ENCODE results near the gene SDF4.
"Not testable (repeated sequence)": the region's sequence is repeated elsewhere in the genome, so short reads cannot be mapped to it uniquely, and the experiment has no call there.

Gene SDF4

GRCh38 chr1:1196431-1197187 is 35.2 kb downstream of the SDF4 start:
- no peak for DNase-seq

- not testable (repeated sequence) for DNase-seq
Observed at GRCh38 chr1:1195726-1196125, 36.1 kb downstream of the SDF4 start.

- no peak for DNase-seq
Observed at GRCh38 chr1:1194723-1195122, 37.1 kb downstream of the SDF4 start.

- DNase-seq, result no peak
Observed at GRCh38 chr1:1191734-1192133, 40.1 kb downstream of the SDF4 start.

GRCh38 chr1:1189111-1189510 is 42.7 kb downstream of the SDF4 start:
- no peak for DNase-seq

GRCh38 chr1:1187938-1188337 is 43.9 kb downstream of the SDF4 start:
- no peak for DNase-seq

GRCh38 chr1:1185101-1185765 is 46.6 kb downstream of the SDF4 start:
- no peak for DNase-seq

GRCh38 chr1:1183833-1184775 is 47.7 kb downstream of the SDF4 start:
- no peak for DNase-seq

GRCh38 chr1:1183221-1183747 is 48.5 kb downstream of the SDF4 start:
- no peak for DNase-seq

GRCh38 chr1:1182491-1183220 is 49.1 kb downstream of the SDF4 start:
- DNase-seq, result no peak

GRCh38 chr1:1181938-1182410 is 49.8 kb downstream of the SDF4 start:
- DNase-seq, result no peak

GRCh38 chr1:1181129-1181937 is 50.5 kb downstream of the SDF4 start:
- no peak for DNase-seq

- no peak for DNase-seq
Observed at GRCh38 chr1:1179983-1180861, 51.6 kb downstream of the SDF4 start.

- no peak for DNase-seq
Observed at GRCh38 chr1:1179346-1179982, 52.3 kb downstream of the SDF4 start.

- no peak for DNase-seq
Observed at GRCh38 chr1:1178794-1179331, 52.9 kb downstream of the SDF4 start.

GRCh38 chr1:1177452-1178206 is 54.2 kb downstream of the SDF4 start:
- DNase-seq, result no peak

GRCh38 chr1:1176931-1177330 is 54.9 kb downstream of the SDF4 start:
- no peak for DNase-seq

- not testable (repeated sequence) for DNase-seq
Observed at GRCh38 chr1:1176063-1176761, 55.6 kb downstream of the SDF4 start.

Data from stimulated activated CD8-positive, alpha-beta memory T cell treated with anti-CD3 and anti-CD28 coated beads, Interleukin-4, amount 100 ng/mL, for 48 hours (primary cell).